GM18502 (cell line): ENCODE results near the gene CTR9.

ENCODE experiments used
- ATAC-seq: cut with Tn5 transposase; IDR thresholded peaks from one replicate; pipeline ENCODE4 v1.9.1; 2021; ENCODE audit warnings: mild to moderate bottlenecking; ENCODE audit not compliant: unreplicated experiment, poor library complexity

The CTR9 gene

GRCh38 chr11:10735481-10736475 lies 15.3 kb upstream of the CTR9 start:
- ATAC-seq = peak; percentile 99

- ATAC-seq = no peak
Observed at GRCh38 chr11:10742460-10743208, 8.4 kb upstream of the CTR9 start.

- ATAC-seq = no peak
Observed at GRCh38 chr11:10743354-10744000, 7.6 kb upstream of the CTR9 start.

GRCh38 chr11:10744206-10744605 lies 6.8 kb upstream of the CTR9 start:
- no peak for ATAC-seq

- ATAC-seq = no peak
Observed at GRCh38 chr11:10746871-10747270, 4.2 kb upstream of the CTR9 start.

GRCh38 chr11:10747733-10748132 lies 3.3 kb upstream of the CTR9 start:
- ATAC-seq = no peak

GRCh38 chr11:10749476-10749875 lies 1.6 kb upstream of the CTR9 start:
- ATAC-seq = no peak

GRCh38 chr11:10751581-10751940 lies 515 bp downstream of the CTR9 start:
- ATAC-seq = peak; percentile 17

GRCh38 chr11:10752061-10752460 lies 1.0 kb downstream of the CTR9 start:
- ATAC-seq = no peak

- no peak for ATAC-seq
Observed at GRCh38 chr11:10752486-10752885, 1.4 kb downstream of the CTR9 start.

GRCh38 chr11:10758957-10759356 lies 7.9 kb downstream of the CTR9 start:
- no peak for ATAC-seq

GRCh38 chr11:10761085-10761698 lies 10.1 kb downstream of the CTR9 start:
- ATAC-seq = no peak

GRCh38 chr11:10762185-10762584 lies 11.1 kb downstream of the CTR9 start:
- peak; percentile 83 for ATAC-seq

GRCh38 chr11:10762913-10763421 lies 11.9 kb downstream of the CTR9 start:
- no peak for ATAC-seq

- no peak for ATAC-seq
Observed at GRCh38 chr11:10763766-10764165, 12.7 kb downstream of the CTR9 start.

- no peak for ATAC-seq
Observed at GRCh38 chr11:10764412-10764811, 13.4 kb downstream of the CTR9 start.

GRCh38 chr11:10770626-10771254 lies 19.7 kb downstream of the CTR9 start:
- ATAC-seq = no peak

GRCh38 chr11:10771457-10771856 lies 20.4 kb downstream of the CTR9 start:
- no peak for ATAC-seq

- no peak for ATAC-seq
Observed at GRCh38 chr11:10774811-10775210, 23.8 kb downstream of the CTR9 start.

- ATAC-seq = no peak
Observed at GRCh38 chr11:10777393-10777793, 26.3 kb downstream of the CTR9 start.
